ENCODE data around the gene UST.

GRCh38 chr6:148963738-148964137 is 216.9 kb downstream of the UST start:
- no peak for TF ChIP-seq CTCF (conservative IDR thresholded peaks at IDR 0.05; ENCODE audit: low read length)
- no peak for TF ChIP-seq EZH2phosphoT487 (IDR thresholded peaks at IDR 0.05; ENCODE audit: borderline replicate concordance)

Measured in Loucy (cell line).